HepG2 (cell line): ENCODE results near the gene TPTE2. TPM values are rescaled to one million over a fixed set of nuclear protein-coding genes. Genes with fewer than 3 reads are reported as not detected.

Experiments
- GATAD2A ChIP-seq: IDR thresholded peaks from 2 replicates; pipeline ENCODE4 v1.6.1; 2016
- MYC ChIP-seq: sonication (generic); formaldehyde crosslinking; IDR thresholded peaks from 2 replicates; pipeline ENCODE4 v1.9.0; 2021; ENCODE audit warnings: missing genetic modification reagents, borderline replicate concordance
- SIN3B ChIP-seq: fragments of 150-350 bp; IDR thresholded peaks from 2 replicates; pipeline ENCODE4 v1.6.1; 2014; ENCODE audit warnings: low read length
- SMAD1 ChIP-seq: sonication (generic); formaldehyde crosslinking; IDR thresholded peaks from 2 replicates; pipeline ENCODE4 v1.4.0; 2020; ENCODE audit warnings: missing genetic modification reagents, low read depth, mild to moderate bottlenecking, borderline replicate concordance
- ZBTB7A ChIP-seq: sonication (generic); formaldehyde crosslinking; IDR thresholded peaks from 2 replicates; pipeline ENCODE4 v1.8.0; 2022; ENCODE audit warnings: mild to moderate bottlenecking, missing genetic modification reagents
- ZFP36L2 ChIP-seq: sonication (generic); formaldehyde crosslinking; IDR thresholded peaks from 2 replicates; pipeline ENCODE4 v1.4.0; 2020; ENCODE audit warnings: missing genetic modification reagents
- ZFP82 ChIP-seq: sonication (generic); formaldehyde crosslinking; IDR thresholded peaks from 2 replicates; pipeline ENCODE4 v1.5.1; 2020; ENCODE audit warnings: mild to moderate bottlenecking, missing genetic modification reagents, borderline replicate concordance
- ZNF12 ChIP-seq: sonication (generic); formaldehyde crosslinking; IDR thresholded peaks from 2 replicates; pipeline ENCODE4 v1.5.0; 2020; ENCODE audit warnings: missing genetic modification reagents
- ZNF20 ChIP-seq: sonication (generic); formaldehyde crosslinking; IDR thresholded peaks from 2 replicates; pipeline ENCODE4 v1.4.0; 2020; ENCODE audit warnings: mild to moderate bottlenecking, moderate library complexity, missing genetic modification reagents
- ZNF225 ChIP-seq: sonication (generic); formaldehyde crosslinking; IDR thresholded peaks from 2 replicates; pipeline ENCODE4 v1.4.0; 2020; ENCODE audit warnings: mild to moderate bottlenecking, missing genetic modification reagents
- ZNF256 ChIP-seq: sonication (generic); formaldehyde crosslinking; conservative IDR thresholded peaks from 2 replicates; pipeline ENCODE4 v1.4.0; 2020; ENCODE audit warnings: missing genetic modification reagents
- ZNF3 ChIP-seq: IDR thresholded peaks from 2 replicates; pipeline ENCODE4 v1.7.0; 2017; ENCODE audit warnings: inconsistent platforms
- ZNF430 ChIP-seq: sonication (generic); formaldehyde crosslinking; IDR thresholded peaks from 2 replicates; pipeline ENCODE4 v1.9.0; 2021; ENCODE audit warnings: mild to moderate bottlenecking, missing genetic modification reagents
- ZNF543 ChIP-seq: sonication (generic); formaldehyde crosslinking; IDR thresholded peaks from 2 replicates; pipeline ENCODE4 v1.4.0; 2020; ENCODE audit warnings: mild to moderate bottlenecking, missing genetic modification reagents
- polyA plus RNA-seq, 8 experiments: library from polyadenylated mRNA; depleted of rRNA in 3 of 8; stranded (reverse) in 7 of 8; unstranded in 1 of 8; fragments of >200 nt; fragmentation: Illumina TruSeq in 4 of 8; extraction: Trizol in 4 of 8; gene quantifications; 2 replicates each; pipeline versions ENCODE4 v1.2.1 to v1.2.3, GENCODE V29; 2011 to 2016; ENCODE audit warnings: low read depth in 4 of 8, missing spikeins in 1 of 8, mixed read lengths in 1 of 8; ENCODE audit not compliant: insufficient read depth in 1 of 8
- total RNA-seq, 5 experiments: library from RNA; depleted of rRNA; stranded (reverse); fragments of >200 nt; fragmentation: Illumina TruSeq; extraction: Trizol; gene quantifications; 2 replicates each; pipeline ENCODE4 v1.2.3, GENCODE V29; 2016; ENCODE audit warnings: low read depth in 1 of 5
- TF ChIP-seq, protein P1 (sequence below): sonication (generic); formaldehyde crosslinking; IDR thresholded peaks from 2 replicates; pipeline ENCODE4 v1.4.0; 2020; ENCODE audit warnings: missing genetic modification reagents
- TF ChIP-seq, protein P2 (sequence below): sonication (generic); formaldehyde crosslinking; IDR thresholded peaks from 2 replicates; pipeline ENCODE4 v1.5.0; 2020; ENCODE audit warnings: missing genetic modification reagents
- TF ChIP-seq, protein P3 (sequence below): sonication (generic); formaldehyde crosslinking; IDR thresholded peaks from 2 replicates; pipeline ENCODE4 v1.9.0; 2022; ENCODE audit warnings: missing genetic modification reagents, mild to moderate bottlenecking, borderline replicate concordance
- TF ChIP-seq, protein P4 (sequence below): sonication (generic); formaldehyde crosslinking; IDR thresholded peaks from 2 replicates; pipeline ENCODE4 v1.5.1; 2020; ENCODE audit warnings: mild to moderate bottlenecking, missing genetic modification reagents, borderline replicate concordance
- TF ChIP-seq, protein P5 (sequence below): IDR thresholded peaks from 2 replicates; pipeline ENCODE4 v1.6.1; 2012; ENCODE audit warnings: inconsistent platforms

TPTE2 gene
- total and polyA plus RNA-seq, 2 of the 13 experiments (the other 11 are each of a cell fraction or from before 2014, with no cell fraction given), result 0.07 TPM; not detected in 1

DNA sequence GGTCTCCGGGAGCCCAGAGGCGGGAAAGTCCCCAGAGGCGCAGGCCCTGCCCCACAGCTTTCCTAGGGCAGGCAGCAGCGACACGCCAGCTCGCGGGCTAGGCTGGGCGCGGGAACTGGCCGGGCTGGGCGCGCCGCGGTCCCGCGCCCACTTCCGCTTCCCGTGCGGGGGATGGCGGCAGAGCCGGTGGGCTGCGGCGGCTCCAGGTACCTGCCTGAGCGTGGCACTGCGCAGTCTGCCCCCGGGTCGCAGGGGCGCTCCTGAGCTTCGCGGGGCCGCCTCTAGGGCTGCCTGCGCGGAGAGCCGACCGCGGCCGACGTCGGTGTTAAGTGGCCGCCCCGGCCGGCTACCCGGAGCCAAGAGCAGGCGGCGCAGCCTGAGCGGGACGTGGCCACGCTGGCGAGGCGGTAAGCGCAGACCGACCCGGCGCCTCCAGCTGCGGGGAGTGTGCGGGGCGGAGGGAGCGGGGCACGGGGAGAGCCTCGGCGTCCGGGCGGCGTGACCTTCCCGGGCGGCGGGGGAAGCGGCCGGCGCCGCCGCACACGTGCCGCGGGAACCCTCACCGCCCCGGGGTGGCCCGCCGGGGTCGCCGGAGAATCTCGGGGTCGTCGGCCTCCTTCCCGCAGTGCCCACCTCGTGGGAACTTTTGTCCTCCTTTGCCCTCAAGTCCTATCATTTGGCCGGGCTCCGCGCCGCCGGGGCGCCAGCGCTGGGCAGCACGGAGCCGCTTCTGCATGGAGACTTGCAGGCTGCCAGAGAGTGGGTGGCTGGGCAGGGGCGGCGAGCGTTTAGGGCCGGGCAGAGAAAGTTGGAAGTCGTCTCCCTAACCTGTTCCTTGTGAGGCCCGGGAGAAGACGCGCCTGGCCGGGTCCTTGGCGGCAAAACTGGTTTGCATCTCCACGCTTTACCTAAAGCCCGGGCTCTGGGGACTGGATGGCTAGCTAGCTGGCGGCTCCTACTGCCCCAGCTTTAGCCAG, 40.7 kb upstream of the TPTE2 start (continued):
- 0 out of 2 replicates have a peak, but pooled peaks have one; percentile 24 for TF ChIP-seq GATAD2A (CRISPR knock-in tag)
- TF ChIP-seq ZNF225 (CRISPR knock-in tag), result no peak
- TF ChIP-seq ZNF256 (CRISPR knock-in tag), result no peak
- TF ChIP-seq, protein P1, sequence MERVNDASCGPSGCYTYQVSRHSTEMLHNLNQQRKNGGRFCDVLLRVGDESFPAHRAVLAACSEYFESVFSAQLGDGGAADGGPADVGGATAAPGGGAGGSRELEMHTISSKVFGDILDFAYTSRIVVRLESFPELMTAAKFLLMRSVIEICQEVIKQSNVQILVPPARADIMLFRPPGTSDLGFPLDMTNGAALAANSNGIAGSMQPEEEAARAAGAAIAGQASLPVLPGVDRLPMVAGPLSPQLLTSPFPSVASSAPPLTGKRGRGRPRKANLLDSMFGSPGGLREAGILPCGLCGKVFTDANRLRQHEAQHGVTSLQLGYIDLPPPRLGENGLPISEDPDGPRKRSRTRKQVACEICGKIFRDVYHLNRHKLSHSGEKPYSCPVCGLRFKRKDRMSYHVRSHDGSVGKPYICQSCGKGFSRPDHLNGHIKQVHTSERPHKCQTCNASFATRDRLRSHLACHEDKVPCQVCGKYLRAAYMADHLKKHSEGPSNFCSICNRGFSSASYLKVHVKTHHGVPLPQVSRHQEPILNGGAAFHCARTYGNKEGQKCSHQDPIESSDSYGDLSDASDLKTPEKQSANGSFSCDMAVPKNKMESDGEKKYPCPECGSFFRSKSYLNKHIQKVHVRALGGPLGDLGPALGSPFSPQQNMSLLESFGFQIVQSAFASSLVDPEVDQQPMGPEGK (CRISPR knock-in tag), result 0 out of 2 replicates have a peak, but pooled peaks have one; percentile 25
- no peak; the same call in 1 of the 2 replicates for TF ChIP-seq ZNF430 (CRISPR knock-in tag)
- no peak for TF ChIP-seq ZNF20 (CRISPR knock-in tag)
- TF ChIP-seq ZFP36L2 (CRISPR knock-in tag), result 0 out of 2 replicates have a peak, but pooled peaks have one; percentile 48
- TF ChIP-seq MYC (CRISPR knock-in tag), result peak; percentile 76
- TF ChIP-seq ZBTB7A (CRISPR knock-in tag), result peak; percentile 83
- no peak for TF ChIP-seq SMAD1 (CRISPR knock-in tag)
- TF ChIP-seq ZNF543 (CRISPR knock-in tag), result peak; percentile 30; the same call in 1 of the 2 replicates
- TF ChIP-seq, protein P2, sequence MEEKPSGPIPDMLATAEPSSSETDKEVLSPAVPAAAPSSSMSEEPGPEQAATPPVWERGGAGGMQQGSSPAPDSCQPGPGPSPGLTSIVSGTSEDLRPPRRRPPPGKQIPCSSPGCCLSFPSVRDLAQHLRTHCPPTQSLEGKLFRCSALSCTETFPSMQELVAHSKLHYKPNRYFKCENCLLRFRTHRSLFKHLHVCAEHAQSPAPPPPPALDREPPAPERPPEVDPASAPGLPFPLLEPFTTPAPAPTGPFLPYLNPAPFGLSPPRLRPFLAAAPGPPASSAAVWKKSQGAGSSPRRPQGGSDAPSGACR (CRISPR knock-in tag), result no peak
- no peak for TF ChIP-seq ZNF3 (CRISPR knock-in tag)
- TF ChIP-seq, protein P3, sequence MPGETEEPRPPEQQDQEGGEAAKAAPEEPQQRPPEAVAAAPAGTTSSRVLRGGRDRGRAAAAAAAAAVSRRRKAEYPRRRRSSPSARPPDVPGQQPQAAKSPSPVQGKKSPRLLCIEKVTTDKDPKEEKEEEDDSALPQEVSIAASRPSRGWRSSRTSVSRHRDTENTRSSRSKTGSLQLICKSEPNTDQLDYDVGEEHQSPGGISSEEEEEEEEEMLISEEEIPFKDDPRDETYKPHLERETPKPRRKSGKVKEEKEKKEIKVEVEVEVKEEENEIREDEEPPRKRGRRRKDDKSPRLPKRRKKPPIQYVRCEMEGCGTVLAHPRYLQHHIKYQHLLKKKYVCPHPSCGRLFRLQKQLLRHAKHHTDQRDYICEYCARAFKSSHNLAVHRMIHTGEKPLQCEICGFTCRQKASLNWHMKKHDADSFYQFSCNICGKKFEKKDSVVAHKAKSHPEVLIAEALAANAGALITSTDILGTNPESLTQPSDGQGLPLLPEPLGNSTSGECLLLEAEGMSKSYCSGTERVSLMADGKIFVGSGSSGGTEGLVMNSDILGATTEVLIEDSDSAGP (CRISPR knock-in tag), result peak; percentile 58; the same call in 1 of the 2 replicates
- TF ChIP-seq, protein P4, sequence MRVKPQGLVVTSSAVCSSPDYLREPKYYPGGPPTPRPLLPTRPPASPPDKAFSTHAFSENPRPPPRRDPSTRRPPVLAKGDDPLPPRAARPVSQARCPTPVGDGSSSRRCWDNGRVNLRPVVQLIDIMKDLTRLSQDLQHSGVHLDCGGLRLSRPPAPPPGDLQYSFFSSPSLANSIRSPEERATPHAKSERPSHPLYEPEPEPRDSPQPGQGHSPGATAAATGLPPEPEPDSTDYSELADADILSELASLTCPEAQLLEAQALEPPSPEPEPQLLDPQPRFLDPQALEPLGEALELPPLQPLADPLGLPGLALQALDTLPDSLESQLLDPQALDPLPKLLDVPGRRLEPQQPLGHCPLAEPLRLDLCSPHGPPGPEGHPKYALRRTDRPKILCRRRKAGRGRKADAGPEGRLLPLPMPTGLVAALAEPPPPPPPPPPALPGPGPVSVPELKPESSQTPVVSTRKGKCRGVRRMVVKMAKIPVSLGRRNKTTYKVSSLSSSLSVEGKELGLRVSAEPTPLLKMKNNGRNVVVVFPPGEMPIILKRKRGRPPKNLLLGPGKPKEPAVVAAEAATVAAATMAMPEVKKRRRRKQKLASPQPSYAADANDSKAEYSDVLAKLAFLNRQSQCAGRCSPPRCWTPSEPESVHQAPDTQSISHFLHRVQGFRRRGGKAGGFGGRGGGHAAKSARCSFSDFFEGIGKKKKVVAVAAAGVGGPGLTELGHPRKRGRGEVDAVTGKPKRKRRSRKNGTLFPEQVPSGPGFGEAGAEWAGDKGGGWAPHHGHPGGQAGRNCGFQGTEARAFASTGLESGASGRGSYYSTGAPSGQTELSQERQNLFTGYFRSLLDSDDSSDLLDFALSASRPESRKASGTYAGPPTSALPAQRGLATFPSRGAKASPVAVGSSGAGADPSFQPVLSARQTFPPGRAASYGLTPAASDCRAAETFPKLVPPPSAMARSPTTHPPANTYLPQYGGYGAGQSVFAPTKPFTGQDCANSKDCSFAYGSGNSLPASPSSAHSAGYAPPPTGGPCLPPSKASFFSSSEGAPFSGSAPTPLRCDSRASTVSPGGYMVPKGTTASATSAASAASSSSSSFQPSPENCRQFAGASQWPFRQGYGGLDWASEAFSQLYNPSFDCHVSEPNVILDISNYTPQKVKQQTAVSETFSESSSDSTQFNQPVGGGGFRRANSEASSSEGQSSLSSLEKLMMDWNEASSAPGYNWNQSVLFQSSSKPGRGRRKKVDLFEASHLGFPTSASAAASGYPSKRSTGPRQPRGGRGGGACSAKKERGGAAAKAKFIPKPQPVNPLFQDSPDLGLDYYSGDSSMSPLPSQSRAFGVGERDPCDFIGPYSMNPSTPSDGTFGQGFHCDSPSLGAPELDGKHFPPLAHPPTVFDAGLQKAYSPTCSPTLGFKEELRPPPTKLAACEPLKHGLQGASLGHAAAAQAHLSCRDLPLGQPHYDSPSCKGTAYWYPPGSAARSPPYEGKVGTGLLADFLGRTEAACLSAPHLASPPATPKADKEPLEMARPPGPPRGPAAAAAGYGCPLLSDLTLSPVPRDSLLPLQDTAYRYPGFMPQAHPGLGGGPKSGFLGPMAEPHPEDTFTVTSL (CRISPR knock-in tag), result no peak
- TF ChIP-seq, protein P5, sequence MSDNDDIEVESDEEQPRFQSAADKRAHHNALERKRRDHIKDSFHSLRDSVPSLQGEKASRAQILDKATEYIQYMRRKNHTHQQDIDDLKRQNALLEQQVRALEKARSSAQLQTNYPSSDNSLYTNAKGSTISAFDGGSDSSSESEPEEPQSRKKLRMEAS, result peak; percentile 72
- no peak for TF ChIP-seq ZFP82
- TF ChIP-seq SIN3B, result no peak
- TF ChIP-seq ZNF12 (CRISPR knock-in tag), result no peak; the same call in 1 of the 2 replicates
